SH-SY5Y (cell line): Measurements from ENCODE around the gene SPATA31C1.

Experiments used
- GATA2 ChIP-seq: IDR thresholded peaks from 2 replicates; pipeline ENCODE4 v1.6.1; 2011; ENCODE audit warnings: mild to moderate bottlenecking, low read depth, low read length
- GATA3 ChIP-seq: IDR thresholded peaks from 2 replicates; pipeline ENCODE4 v1.6.1; 2011; ENCODE audit warnings: low read depth, mild to moderate bottlenecking, low read length, moderate library complexity

DNA sequence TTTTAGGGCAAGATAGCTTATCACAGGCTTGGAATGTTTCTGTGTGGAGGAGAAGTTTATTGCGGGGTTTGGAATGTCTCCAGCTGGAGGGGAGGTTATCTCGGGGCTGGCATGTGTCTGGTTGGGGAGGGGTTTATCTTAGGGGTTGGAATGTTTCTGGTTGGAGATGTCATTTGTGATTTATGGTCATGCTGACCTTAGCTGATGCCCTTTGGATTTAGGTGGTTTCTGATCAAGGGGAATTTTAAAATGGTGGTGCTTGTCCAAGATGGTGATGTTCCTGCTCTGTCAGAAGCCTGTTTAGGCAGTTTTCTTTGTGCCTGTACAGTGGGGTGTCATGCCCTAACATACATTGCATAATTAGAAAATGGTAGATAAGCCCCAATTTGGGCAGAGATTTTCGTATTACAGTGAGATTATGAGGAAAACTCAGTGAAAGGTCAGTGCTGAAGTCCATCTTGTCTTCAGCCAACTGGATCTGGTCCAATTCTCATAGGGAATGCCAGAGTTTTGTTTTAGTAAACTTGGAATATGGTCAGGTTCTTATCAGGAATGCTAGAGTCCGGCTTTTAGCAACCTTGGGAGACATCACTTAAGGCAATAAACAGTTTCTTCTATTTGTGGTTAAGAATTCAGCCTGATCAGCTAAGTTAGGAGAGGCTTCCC is 42.3 kb downstream of the SPATA31C1 start:
- TF ChIP-seq GATA2 (no peak), GATA3 (no peak)
